SW 1271 (cell line): ENCODE results near the gene GOLGA3.
"Not testable (repeated sequence)": the region's sequence is repeated elsewhere in the genome, so short reads cannot be mapped to it uniquely, and the experiment has no call there.

Experiments
- DNase-seq, 2 experiments: peaks; one replicate each; lab custom pipeline; 2025; lab: John Stamatoyannopoulos, UW

GOLGA3 gene, protein sequence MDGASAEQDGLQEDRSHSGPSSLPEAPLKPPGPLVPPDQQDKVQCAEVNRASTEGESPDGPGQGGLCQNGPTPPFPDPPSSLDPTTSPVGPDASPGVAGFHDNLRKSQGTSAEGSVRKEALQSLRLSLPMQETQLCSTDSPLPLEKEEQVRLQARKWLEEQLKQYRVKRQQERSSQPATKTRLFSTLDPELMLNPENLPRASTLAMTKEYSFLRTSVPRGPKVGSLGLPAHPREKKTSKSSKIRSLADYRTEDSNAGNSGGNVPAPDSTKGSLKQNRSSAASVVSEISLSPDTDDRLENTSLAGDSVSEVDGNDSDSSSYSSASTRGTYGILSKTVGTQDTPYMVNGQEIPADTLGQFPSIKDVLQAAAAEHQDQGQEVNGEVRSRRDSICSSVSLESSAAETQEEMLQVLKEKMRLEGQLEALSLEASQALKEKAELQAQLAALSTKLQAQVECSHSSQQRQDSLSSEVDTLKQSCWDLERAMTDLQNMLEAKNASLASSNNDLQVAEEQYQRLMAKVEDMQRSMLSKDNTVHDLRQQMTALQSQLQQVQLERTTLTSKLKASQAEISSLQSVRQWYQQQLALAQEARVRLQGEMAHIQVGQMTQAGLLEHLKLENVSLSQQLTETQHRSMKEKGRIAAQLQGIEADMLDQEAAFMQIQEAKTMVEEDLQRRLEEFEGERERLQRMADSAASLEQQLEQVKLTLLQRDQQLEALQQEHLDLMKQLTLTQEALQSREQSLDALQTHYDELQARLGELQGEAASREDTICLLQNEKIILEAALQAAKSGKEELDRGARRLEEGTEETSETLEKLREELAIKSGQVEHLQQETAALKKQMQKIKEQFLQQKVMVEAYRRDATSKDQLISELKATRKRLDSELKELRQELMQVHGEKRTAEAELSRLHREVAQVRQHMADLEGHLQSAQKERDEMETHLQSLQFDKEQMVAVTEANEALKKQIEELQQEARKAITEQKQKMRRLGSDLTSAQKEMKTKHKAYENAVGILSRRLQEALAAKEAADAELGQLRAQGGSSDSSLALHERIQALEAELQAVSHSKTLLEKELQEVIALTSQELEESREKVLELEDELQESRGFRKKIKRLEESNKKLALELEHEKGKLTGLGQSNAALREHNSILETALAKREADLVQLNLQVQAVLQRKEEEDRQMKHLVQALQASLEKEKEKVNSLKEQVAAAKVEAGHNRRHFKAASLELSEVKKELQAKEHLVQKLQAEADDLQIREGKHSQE (N-terminal part only)

DNA sequence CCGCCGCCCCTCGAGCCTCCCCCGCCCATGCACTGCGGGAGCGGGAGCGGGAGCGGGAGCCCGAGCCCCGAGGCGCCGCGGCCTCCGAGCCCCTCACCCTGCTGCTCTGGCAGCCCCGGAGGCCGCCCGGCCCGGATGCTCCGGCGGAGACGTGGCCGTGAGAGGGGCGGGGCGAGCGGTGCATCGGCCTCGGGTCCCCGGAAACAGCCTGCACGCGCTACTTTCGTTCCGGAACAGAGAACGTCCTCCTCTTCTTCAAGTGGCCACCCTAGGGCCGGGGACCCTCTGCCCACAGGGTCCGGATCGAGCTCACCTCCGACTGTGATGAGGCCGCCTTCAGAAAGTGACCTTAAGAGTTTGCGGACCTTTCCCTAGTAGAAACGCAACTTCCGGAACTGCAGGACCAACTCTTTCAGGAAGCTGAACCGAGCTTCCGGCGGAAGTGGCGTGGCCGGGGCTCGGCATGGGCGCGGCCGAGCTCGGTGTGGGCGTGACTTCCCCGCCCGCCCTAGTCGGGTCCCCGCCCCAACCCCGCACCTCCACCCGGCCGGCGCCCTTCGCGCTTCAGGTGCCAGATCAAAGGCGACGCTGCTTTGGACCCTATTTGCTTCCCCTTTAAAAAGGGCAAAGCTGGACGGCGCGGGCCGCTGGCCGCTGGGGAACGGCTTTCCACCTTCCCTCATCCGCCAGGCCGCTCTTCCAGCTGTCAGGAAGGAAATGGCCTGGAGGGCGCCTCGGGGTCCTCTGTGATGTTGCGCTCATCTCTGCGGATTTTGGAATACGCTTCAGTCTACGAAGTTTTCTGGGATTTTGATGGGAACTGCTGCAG, at the start of gene GOLGA3:
Gene GOLGA3, minus strand, starts transcription at position 164 of the 829 bp plus-strand sequence. CDS start 6,741 bp downstream, outside the sequence.
- peak; percentile 63 to 81 for DNase-seq

DNA sequence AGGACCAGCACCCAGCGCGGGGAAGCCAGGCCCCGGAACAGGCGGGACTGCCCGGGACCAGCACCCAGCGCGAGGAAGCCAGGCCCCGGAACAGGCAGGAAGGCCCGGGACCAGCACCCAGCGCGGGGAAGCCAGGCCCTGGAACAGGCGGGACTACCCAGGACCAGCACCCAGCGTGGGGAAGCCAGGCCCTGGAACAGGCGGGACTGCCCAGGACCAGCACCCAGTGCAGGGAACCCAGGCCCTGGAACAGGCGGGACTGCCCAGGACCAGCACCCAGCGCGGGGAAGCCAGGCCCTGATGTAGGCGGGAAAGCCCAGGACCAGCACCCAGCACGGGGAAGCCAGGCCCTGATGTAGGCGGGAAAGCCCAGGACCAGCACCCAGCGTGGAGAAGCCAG, 46.0 kb upstream of the GOLGA3 start:
- DNase-seq = not testable (repeated sequence)

DNA sequence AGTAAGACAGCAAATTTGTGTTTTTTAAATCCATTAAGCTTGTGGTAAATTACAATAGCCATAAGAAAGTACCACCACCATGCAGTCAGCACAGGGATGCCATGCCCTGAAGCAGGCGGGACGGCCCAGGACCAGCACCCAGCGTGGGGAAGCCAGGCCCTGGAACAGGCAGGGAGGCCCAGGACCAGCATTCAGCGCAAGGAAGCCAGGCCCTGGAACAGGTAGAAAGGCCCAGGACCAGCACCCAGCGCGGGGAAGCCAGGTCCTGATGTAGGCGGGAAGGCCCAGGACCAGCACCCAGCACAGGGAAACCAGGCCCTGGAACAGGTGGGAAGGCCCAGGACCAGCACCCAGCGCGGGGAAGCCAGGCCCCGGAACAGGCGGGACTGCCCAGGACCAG, 45.5 kb upstream of the GOLGA3 start:
- no peak for DNase-seq

DNA sequence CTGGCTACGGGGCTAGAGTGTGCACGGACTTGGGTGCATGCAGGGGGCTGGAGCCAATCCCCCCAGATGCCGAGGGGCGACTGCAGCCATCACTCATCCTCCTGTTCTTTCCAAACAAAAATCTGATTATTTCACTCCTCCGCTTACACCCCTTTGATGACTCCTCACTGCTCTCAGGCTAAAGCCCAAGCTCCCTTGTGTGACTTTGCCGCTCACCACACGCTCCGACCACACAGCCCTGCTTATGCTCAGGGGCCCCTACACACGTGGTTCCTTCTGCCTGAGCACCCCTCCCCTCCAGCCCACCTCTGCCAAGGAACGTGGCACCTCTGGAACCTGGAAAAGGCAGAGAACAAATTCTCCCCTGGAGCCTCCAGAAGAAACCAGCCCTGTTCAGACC, 45.1 kb upstream of the GOLGA3 start:
- no peak for DNase-seq

DNA sequence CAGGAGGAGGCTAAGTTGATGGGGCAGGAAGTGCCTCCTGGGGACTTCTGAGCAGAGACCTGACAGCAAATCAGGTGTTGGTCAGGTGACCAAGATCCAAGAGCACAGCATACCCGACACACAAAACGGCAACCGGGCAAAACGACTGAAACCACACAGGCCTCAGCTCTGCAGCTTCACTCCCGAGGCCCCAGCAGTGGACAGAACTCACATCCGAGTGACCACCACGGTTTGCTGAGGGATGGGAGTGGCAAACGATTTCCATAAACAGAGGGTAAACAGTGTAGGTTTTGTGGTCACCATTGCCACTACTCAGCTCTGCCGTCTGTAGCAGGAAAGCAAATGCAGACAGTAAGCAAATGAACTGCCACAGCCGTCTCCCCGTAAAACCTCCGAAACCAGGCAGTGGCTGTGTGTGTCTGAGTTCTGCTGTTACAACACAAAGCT, 44.3 kb upstream of the GOLGA3 start:
- no peak for DNase-seq

DNA sequence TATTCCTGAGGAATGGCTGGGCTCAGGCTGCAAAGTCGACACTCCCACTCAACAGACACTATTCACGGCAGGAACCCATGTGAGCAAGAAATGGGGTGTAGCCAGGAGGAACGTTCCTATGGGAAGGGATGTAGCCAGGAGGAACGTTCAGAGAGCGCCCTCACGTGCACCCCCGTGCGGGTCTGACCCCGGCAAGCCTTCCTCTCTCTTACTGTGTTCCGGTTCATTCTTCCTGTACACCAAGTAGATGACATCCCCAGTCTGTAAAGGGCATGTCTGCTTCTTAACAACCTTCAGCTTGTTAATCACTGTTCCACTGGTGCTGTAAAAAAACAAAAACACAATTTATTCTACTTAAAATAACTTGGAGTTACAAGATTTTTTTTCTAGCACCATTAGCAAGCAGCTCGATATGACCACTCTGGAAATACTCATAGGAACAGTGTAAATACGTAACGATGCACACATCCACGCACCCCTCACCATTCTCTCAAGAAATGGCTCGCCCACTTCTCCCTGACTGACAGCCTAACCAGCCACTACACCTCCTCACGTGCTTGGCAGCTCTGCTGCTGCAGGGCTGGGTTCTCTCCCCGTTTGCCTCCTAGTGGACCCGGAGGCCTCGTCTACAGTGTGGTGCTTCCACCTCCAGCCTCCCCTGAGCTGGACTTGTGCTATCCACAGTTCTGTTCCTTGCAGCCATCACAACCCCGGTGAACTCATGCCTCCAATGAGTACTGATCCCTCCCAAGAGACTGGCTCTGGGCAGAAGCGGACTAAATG, 43.6 kb upstream of the GOLGA3 start:
- DNase-seq = no peak

DNA sequence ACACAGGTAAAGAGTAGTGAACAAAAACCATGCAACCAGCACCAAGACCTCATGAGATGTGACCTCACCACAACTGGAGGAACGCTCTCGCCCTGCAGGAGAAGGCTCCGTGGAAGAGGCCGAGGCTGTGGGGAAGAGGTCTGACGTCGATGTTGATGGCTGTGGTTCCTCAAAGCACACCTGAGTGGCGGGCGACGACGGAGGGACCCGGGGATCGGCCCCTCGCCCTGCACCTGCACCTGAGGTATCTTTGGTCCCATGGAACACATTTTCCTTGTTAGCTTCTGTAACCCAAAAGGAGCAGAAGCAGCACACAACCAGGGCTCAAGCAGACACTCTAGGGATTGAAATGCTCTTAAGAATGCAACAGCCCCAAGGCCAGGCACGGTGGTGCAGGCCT, 40.9 kb upstream of the GOLGA3 start:
- DNase-seq = no peak

DNA sequence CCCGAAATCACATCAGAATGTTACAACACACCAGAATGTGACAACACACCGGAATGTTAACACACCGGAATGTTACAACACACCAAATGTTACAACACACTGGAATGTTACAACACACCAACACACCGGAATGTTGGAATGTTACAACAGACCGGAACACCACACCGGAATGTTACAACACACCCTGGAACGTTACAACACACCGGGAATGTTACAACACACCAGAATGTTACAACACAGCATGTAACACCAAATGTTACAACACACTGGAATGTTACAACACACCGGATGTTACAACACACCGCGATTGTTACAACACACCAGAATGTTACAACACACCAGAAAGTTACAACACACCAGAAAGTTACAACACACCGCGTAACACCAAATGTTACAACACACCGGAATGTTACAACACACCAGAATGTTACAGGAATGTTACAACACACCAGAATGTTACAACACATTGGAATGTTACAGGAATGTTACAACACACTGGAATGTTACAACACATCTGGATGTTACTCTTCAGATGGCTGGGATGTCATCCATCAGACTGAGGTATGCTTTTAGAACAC, 37.7 kb upstream of the GOLGA3 start:
- no peak for DNase-seq

DNA sequence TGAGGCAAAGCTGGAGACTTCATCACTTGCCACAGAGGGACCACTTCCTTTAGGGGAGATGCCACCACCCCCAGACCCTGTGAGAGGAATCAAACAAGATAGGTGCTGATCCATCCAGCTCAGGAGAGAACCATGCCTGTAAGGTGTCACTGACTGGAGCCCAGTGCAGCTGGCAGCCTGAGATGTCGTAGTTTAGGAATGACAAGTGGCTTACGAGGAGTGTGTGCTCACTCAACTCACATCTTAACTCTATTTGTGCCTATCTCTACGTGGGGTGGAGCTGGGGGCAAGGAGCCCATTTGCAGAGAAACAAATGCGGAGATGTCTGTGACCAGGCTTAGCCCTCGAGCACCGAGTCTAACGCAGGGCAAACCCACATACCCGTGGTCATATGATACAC, 32.9 kb upstream of the GOLGA3 start:
- no peak for DNase-seq

DNA sequence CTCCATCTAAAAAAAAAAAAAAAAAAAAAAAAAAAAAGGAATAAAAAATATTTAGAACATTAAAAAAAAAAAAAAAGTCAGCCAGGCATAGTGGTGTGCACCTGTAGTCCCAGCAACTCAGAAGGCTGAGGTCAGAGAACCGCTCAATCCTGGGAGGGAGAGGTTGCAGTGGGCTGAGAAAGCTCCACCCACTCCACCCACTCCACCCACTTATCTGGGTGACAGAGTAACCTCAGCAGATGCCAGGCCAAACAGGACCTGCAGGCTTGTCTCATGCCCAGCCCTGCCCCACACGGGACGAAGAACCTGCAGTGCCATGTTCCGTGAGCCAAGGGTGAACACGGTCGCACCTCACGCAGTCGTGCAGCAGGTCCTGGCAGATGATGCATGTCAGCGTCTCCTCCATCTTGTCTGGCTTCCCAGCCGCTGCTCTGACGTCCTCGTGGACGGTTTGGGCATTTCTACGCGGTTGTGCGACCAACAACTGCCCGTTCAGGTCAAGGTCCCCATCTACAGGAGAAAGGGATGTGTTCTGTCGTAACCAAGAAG, 30.1 kb upstream of the GOLGA3 start:
- no peak for DNase-seq

DNA sequence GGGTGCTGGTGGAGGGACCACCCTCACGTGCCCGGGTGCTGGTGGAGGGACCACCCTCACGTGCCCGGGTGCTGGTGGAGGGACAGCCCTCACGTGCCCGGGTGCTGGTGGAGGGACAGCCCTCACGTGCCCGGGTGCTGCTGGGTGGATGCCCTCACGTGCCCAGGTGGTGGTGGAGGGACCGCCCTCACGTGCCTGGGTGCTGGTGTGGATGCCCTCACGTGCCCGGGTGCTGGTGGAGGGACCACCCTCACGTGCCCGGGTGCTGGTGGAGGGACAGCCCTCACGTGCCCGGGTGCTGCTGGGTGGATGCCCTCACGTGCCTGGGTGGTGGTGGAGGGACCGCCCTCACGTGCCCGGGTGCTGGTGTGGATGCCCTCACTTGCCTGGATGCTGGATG, 28.4 kb upstream of the GOLGA3 start:
- DNase-seq = not testable (repeated sequence)

DNA sequence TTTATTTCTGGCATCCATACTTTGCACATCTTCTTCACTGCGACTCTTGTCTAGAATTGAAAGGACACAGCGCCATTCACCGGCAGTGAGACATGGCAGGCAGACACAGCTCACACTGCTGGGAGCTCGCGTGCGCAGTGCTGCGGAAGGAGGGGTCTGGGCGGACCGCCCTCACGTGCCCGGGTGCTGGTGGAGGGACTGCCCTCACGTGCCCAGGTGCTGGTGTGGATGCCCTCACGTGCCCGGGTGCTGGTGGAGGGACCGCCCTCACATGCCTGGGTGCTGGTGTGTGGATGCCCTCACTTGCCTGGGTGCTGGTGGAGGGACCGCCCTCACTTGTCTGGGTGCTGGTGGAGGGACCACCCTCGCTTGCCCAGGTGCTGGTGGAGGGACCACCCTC, 27.9 kb upstream of the GOLGA3 start:
- DNase-seq = no peak

DNA sequence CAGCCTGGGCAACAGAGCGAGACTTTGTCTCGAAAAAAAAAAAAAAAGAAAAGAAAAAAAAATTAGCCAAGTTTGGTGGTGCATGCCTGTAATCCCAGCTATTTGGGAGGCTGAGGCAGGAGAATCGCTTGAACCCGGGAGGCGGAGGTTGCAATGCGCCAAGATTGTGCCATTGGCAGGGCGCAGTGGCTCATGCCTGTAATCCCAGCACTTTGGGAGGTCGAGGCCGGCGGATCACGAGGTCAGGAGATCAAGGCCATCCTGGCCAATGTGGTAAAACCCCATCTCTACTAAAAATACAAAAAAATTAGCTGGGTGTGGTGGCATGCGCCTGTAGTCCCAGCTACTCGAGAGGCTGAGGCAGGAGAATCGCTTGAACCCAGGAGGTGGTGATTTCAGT, 26.5 kb upstream of the GOLGA3 start:
- not testable (repeated sequence) for DNase-seq

DNA sequence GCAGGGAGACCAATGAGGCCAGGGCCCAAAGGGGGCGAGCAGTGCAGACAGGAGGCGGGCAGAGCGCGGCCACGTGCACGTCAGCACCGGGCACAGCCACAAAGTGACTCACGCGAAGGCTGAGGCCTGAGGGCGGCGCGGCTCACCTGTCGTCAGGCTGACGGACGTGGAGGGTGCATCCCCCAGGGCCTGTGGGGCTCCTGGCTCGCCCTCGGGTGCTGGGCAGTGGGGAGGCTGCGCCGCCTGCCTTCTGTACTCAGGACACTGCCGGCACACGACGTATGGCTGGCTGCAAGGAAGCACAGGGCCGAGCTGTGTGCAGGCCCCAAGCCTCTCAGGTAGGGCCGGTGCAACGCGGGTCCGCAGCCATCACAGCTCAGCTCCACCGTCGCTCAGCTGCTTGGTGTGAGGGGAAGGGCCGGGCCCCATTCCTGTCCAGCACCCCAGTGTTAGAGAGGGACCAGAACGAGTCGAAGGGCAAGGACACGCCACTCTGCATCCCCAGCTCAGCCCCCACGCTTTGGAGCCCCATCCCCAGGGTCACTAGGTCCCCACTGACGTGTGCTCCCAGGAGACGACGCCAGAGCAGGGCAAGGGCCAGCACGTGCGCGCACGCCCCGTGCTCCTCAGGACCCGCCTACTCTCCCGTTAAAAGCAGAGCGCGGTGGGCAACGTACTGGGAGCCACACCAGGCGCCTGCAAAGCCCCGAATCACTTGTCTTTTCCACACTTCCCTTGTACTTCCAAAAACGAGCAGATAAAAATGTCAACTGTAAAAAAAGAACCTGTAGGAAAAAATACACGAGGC, 24.8 kb upstream of the GOLGA3 start:
- DNase-seq = no peak

DNA sequence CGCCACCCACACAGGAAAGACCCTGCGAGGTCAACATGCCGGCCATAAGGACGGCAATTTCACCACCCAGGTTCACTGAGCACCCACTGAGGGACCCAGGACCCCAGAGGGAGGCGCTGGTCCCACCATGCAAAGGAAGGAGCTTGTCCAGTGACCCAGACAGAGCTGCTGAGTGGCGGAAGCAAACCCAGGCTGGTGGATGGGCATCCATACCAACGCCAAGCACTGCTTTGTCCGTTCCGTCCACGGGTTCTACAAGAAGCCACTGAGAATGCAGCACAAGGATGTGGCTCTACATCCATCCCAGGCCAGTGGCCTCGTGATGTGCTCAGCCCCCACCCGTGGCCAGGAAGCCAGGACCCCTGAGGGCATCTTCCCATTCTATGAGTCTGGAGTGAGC, 23.8 kb upstream of the GOLGA3 start:
- DNase-seq = no peak

DNA sequence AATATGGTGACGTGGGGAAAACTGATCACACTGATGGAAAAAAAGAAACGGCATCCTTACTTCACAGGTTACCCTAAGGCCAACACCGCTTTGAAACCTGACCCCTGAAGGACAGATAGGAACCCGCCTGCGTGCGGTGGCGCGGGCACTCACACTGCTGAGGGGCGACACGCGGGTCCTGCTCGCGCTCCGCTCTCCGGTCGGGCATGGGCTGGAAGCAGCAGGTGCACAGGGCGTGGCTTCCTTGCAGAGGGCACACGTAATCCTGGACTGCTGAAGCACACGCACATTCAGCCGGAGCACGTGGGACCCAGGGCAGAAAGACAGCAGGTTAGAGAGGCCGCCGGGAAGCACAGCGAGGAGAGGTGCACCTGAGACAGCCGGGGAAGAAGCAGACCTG, 22.8 kb upstream of the GOLGA3 start:
- DNase-seq = no peak

DNA sequence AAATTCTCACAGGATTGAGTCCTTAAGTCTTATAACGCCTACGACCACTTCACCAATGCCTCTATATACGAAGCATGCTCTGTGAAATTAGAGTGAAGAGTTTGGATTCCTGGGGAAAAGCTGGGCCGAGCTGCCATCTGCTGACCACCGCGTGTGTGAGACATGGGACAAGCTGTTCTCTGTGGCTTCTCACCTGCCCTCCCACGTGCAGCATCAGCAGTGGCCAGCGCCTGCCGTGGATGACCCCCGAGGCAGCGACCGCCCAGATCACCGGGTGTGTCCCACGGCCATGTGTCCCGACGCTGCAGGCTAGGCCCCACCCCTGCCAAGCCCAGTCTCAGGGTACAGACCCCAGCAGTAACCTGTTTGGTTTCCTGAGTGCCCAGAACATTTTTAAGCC, 21.6 kb upstream of the GOLGA3 start:
- DNase-seq = no peak

DNA sequence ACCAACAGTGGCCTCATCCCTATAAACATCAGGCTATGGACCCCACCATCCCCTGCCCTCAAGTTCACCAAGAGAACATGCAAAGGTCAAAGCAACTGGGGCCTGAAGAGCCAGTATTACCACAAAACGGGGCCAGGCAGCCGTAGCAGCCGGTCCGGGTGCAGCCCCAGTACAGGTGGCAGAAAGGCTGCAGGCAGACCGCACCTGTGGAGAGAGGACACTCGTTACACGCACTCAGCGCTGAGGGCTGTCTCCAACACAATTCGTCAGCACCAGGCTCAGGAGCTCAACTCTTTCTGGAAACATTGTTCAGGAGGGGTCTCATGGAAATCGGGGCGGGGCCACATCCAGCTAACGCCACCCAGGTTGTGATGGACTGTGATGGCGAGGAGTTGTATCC, 19.9 kb upstream of the GOLGA3 start:
- no peak for DNase-seq
